Renal cortex interstitium (tissue), 3 donors: ENCODE results near the gene HMGB2. TPM values are rescaled to one million over a fixed set of nuclear protein-coding genes. Genes with fewer than 3 reads are reported as not detected.

Experiments used
- polyA plus RNA-seq, 3 donors: library from polyadenylated mRNA; unstranded; fragments of 120-200 nt; gene quantifications; one replicate each; pipeline ENCODE4 v1.2.1, GENCODE V29; 2013; ENCODE audit not compliant: insufficient read length in 3 of 3

The HMGB2 gene
- polyA plus RNA-seq, 3 donors: 310 to 477 (median 411) TPM

Other genes with a start within 250 kb of the HMGB2 start
- gene GALNT7, start 165.5 kb downstream of the HMGB2 start, polyA plus RNA-seq: 10 to 100 TPM; 32.0 to 39.3 (median 38.2) TPM
- 10 to 100 TPM; 13.1 to 15.8 (median 13.7) TPM for gene SAP30, start 36.6 kb upstream of the HMGB2 start, polyA plus RNA-seq
- under 1 TPM; 0.27 to 0.53 (median 0.33) TPM for gene SCRG1, start 64.8 kb upstream of the HMGB2 start, polyA plus RNA-seq
- gene HAND2, start 195.9 kb upstream of the HMGB2 start, polyA plus RNA-seq: not detected